ENCODE data around the gene DOK7. TPM values are rescaled to one million over a fixed set of nuclear protein-coding genes. Genes with fewer than 3 reads are reported as not detected.
"Not testable (repeated sequence)": the region's sequence is repeated elsewhere in the genome, so short reads cannot be mapped to it uniquely, and the experiment has no call there.

Gene DOK7
- total RNA-seq, 2 experiments from 2014 or later, result not detected

DNA sequence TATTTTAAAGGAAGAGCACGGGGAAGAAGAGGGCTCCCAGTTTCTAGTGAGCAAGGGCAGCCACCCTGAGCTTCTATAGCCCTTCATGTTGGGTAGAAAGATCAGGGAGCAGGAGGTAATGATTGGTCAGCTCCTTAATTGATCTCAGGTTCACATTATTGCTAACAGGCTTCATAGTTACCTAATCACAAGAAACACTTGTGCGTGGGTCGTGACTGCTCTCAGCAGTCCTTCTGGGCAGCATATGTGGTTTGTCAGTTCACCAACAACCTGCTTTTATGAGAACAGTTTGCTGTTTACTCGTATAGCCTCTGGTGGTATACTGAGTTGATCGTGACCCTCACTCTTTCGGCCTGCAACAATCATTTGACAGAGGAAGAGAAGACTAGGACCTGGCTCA, 4.7 kb upstream of the DOK7 start:
- Mint-ChIP-seq H3K4me3 (no peak overlapping the region), H3K27me3 (peaks cover 5% of the 10 kb centered on the region), H3K36me3 (ENCODE audit: low read depth) (no peaks in the 10 kb centered on the region), H3K4me1 (ENCODE audit: low read depth) (no peaks in the 10 kb centered on the region), H3K9me3 (peaks cover 5% of the 10 kb centered on the region), H3K27ac (no peak overlapping the region)
- no peak for ATAC-seq
- DNase-seq, result no peak
- intact Hi-C loops (cut with micrococcal nuclease), result loop anchor here (10.0 kb wide), 1 partner anchor 354 kb away; no protein-coding TSS in a partner anchor
- ChIA-PET POLR2A (no interaction called here), CTCF (no interaction called here)
- TF ChIP-seq, protein P1, sequence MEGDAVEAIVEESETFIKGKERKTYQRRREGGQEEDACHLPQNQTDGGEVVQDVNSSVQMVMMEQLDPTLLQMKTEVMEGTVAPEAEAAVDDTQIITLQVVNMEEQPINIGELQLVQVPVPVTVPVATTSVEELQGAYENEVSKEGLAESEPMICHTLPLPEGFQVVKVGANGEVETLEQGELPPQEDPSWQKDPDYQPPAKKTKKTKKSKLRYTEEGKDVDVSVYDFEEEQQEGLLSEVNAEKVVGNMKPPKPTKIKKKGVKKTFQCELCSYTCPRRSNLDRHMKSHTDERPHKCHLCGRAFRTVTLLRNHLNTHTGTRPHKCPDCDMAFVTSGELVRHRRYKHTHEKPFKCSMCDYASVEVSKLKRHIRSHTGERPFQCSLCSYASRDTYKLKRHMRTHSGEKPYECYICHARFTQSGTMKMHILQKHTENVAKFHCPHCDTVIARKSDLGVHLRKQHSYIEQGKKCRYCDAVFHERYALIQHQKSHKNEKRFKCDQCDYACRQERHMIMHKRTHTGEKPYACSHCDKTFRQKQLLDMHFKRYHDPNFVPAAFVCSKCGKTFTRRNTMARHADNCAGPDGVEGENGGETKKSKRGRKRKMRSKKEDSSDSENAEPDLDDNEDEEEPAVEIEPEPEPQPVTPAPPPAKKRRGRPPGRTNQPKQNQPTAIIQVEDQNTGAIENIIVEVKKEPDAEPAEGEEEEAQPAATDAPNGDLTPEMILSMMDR (IDR thresholded peaks at IDR 0.05), result no peak

DNA sequence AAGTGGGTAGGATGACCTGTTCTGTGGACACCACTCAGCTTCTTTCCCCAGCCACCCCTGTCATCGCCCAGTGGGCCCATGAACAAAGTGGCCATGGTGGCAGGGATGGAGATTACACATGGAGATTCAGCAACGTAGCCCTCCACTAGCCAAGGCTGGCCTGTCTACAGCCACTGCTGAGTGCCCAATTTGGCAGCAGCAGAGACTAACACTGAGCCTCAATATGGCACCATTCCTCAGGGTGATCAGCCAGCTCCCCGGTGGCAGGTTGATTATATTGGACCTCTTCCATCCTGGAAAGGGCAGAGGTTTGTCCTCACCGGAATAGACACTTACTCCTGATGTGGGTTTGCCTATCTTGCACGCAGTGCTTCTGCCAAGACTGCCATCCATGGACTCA, 4.0 kb upstream of the DOK7 start:
- H3K4me3 Mint-ChIP-seq; H3K27me3 Mint-ChIP-seq; ATAC-seq; H3K27ac Mint-ChIP-seq; POLR2A ChIA-PET; H3K4me1 Mint-ChIP-seq (ENCODE audit: low read depth); H3K36me3 Mint-ChIP-seq (ENCODE audit: low read depth); DNase-seq; CTCF ChIA-PET; H3K9me3 Mint-ChIP-seq: not testable (repeated sequence)
- intact Hi-C loops (cut with micrococcal nuclease), result loop anchor here (10.0 kb wide), 1 partner anchor 354 kb away; no protein-coding TSS in a partner anchor

DNA sequence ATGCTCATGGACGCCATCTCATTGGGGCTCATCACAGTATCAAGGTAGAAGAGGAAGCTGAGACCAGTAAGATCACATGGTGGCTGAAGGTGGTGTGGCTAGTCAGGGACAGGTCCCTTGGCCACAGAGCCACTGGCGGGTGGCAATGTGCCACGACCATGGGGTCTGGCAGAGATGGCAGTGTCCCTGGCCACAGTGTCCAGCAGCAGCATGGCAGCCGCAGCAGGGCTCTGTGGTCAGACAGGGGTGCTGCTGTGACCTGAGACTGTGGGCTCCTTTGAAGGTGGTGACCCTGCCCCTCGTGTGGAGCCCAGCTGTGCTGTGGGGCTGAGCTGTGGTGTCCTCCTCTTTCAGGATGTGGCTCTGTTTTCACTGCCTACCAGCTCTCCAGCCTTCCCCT, 2.2 kb upstream of the DOK7 start:
- TF ChIP-seq, protein P1 (IDR thresholded peaks at IDR 0.05), result no peak
- intact Hi-C loops (cut with micrococcal nuclease), result no loop called here
- POLR2A ChIA-PET, result no interaction called here
- no peak overlapping the region for H3K27ac Mint-ChIP-seq
- no peak overlapping the region for H3K4me3 Mint-ChIP-seq
- H3K4me1 Mint-ChIP-seq (ENCODE audit: low read depth), result no peaks in the 10 kb centered on the region
- no peaks in the 10 kb centered on the region for H3K9me3 Mint-ChIP-seq
- no peaks in the 10 kb centered on the region for H3K36me3 Mint-ChIP-seq (ENCODE audit: low read depth)
- ATAC-seq (no peak), DNase-seq (no peak)
- peaks cover 10% of the 10 kb centered on the region for H3K27me3 Mint-ChIP-seq
- CTCF ChIA-PET, result no interaction called here

DNA sequence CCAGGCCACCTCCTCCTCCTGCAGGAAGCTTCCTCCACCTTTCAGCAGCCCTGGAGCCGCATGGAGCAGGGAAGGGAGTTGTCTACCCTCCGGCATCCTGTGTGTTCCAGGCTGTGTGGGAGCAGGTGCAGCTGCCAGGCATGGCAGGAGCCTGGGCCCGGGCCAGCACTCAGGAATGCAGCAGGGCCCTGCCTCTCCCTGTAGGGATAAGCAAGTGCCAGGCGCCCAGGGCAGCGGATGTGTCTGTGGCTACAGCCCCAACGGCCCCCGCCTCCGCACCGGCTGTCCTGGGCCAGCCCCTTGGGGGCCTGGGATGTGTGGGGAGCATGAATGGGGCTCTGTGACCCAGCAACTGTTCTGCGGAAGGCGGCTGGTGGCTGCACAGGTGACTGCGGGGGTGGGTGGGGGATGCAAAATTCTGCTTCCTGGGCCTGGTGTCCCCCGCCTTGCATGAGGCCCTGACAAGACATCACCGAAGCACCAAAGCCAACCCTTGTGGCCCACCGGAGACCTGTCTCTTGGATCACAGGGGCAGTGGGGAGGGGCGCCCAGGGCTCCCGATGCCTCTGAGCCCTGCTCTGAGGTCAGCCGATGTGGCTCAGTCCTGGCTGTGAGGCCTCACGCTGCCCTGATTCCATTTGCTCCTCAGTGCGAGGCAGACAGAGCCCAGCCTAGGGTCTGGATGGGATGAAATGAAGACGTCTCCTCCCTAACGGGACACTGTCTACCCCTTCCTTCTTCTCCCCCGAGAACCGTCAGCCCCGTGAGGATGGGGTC, 1.4 kb upstream of the DOK7 start:
- no peak overlapping the region for H3K27ac Mint-ChIP-seq
- TF ChIP-seq, protein P1 (IDR thresholded peaks at IDR 0.05), result no peak
- POLR2A ChIA-PET, result no interaction called here
- no peak overlapping the region for H3K4me3 Mint-ChIP-seq
- H3K36me3 Mint-ChIP-seq (ENCODE audit: low read depth), result no peaks in the 10 kb centered on the region
- CTCF ChIA-PET, result no interaction called here
- no peaks in the 10 kb centered on the region for H3K4me1 Mint-ChIP-seq (ENCODE audit: low read depth)
- DNase-seq (no peak), ATAC-seq (no peak)
- peaks cover 10% of the 10 kb centered on the region for H3K27me3 Mint-ChIP-seq
- no peaks in the 10 kb centered on the region for H3K9me3 Mint-ChIP-seq
- intact Hi-C loops (cut with micrococcal nuclease), result no loop called here

DNA sequence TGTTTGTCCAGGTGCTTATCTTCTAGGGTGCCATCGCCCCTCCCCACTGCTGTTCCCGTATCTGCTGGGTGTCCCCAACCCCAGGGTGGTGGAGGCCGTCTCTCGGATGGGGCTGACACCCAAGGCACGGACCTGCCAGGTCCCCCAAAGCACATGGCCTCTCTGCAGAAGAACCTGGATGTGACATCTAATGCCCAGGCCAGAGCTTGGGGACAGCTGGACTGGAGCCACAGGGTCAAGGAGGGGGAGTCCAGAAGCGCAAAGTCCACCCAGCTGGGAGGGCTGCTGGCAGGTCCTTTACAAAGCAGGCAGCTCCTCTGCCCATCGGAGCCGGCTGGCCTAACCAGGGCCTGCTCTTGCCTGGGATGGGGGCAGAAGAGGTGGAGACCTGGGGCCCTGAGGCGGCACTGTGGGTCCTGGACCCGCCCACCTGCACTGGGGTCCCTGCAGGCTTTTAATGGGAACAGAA, 751 bp upstream of the DOK7 start:
- Mint-ChIP-seq H3K27me3 (peaks cover 10% of the 10 kb centered on the region), H3K4me1 (ENCODE audit: low read depth) (no peaks in the 10 kb centered on the region), H3K27ac (no peak overlapping the region), H3K9me3 (no peaks in the 10 kb centered on the region), H3K4me3 (no peak overlapping the region), H3K36me3 (ENCODE audit: low read depth) (no peaks in the 10 kb centered on the region)
- intact Hi-C loops (cut with micrococcal nuclease), result no loop called here
- TF ChIP-seq, protein P1 (IDR thresholded peaks at IDR 0.05), result no peak
- ChIA-PET POLR2A (no interaction called here), CTCF (no interaction called here)
- DNase-seq (no peak), ATAC-seq (no peak)
